Loucy (cell line): ENCODE results near the gene TCEA3.

ENCODE experiments used
- H2AFZ ChIP-seq: fragments of 200-600 bp; sonication (generic); 2 replicates; pipeline ENCODE4 v1.6.0; 2016; ENCODE audit warnings: antibody characterized with exemption, mild to moderate bottlenecking, low read length, moderate library complexity
- H3F3A ChIP-seq: fragments of 200-600 bp; 2 replicates; pipeline ENCODE4 v1.6.0; 2016; ENCODE audit warnings: antibody characterized with exemption, low read depth, mild to moderate bottlenecking
- H3K27me3 ChIP-seq: fragments of 200-600 bp; sonication (generic); 2 replicates; pipeline ENCODE4 v1.6.1; 2014; ENCODE audit warnings: low read length, mild to moderate bottlenecking; ENCODE audit not compliant: insufficient read depth, poor library complexity, severe bottlenecking
- H3K36me3 ChIP-seq: fragments of 200-600 bp; sonication (generic); 2 replicates; pipeline ENCODE4 v1.6.1; 2016; ENCODE audit warnings: low read length; ENCODE audit not compliant: insufficient read depth
- H3K4me1 ChIP-seq: fragments of 200-600 bp; sonication (generic); 2 replicates; pipeline ENCODE4 v1.5.1; 2014; ENCODE audit warnings: low read length, mild to moderate bottlenecking; ENCODE audit not compliant: insufficient read depth, poor library complexity, severe bottlenecking
- H3K4me2 ChIP-seq: fragments of 200-600 bp; sonication (generic); 2 replicates; pipeline ENCODE4 v1.6.0; 2014; ENCODE audit warnings: antibody characterized with exemption, low read length, low read depth, mild to moderate bottlenecking; ENCODE audit not compliant: poor library complexity, severe bottlenecking
- H3K4me3 ChIP-seq: fragments of 200-600 bp; sonication (generic); 2 replicates; pipeline ENCODE4 v1.5.1; 2014; ENCODE audit warnings: low read length, mild to moderate bottlenecking, mixed read lengths; ENCODE audit not compliant: poor library complexity, severe bottlenecking
- H3K79me2 ChIP-seq: fragments of 200-600 bp; sonication (generic); 2 replicates; pipeline ENCODE4 v1.6.1; 2014; ENCODE audit warnings: low read length; ENCODE audit not compliant: insufficient read depth
- H3K9ac ChIP-seq: fragments of 200-600 bp; sonication (generic); 2 replicates; pipeline ENCODE4 v1.6.0; 2014; ENCODE audit warnings: mild to moderate bottlenecking, low read depth, low read length, moderate library complexity; ENCODE audit not compliant: poor library complexity, severe bottlenecking
- H3K9me2 ChIP-seq: fragments of 200-600 bp; sonication (generic); replicated peaks from 2 replicates; pipeline ENCODE4 v1.6.1; 2016; ENCODE audit warnings: low read depth, low read length, mixed read lengths
- H3K9me3 ChIP-seq: fragments of 200-600 bp; sonication (generic); 2 replicates; pipeline ENCODE4 v1.6.1; 2014; ENCODE audit warnings: mild to moderate bottlenecking, antibody characterized with exemption, low read length, low read depth; ENCODE audit not compliant: insufficient read depth
- H4K20me1 ChIP-seq: fragments of 200-600 bp; sonication (generic); 2 replicates; pipeline ENCODE4 v1.6.0; 2014; ENCODE audit warnings: antibody characterized with exemption, low read length, mild to moderate bottlenecking; ENCODE audit not compliant: insufficient read depth, poor library complexity, severe bottlenecking
- EZH2phosphoT487 ChIP-seq: fragments of 200-600 bp; IDR thresholded peaks from 2 replicates; pipeline ENCODE4 v1.6.1; 2018; ENCODE audit warnings: antibody characterized with exemption, mild to moderate bottlenecking, moderate library complexity, borderline replicate concordance
- TF ChIP-seq, protein P1 (sequence below): fragments of 200-600 bp; sonication (generic); conservative IDR thresholded peaks from 2 replicates; pipeline ENCODE4 v1.5.1; 2014; ENCODE audit warnings: mild to moderate bottlenecking, antibody characterized with exemption, low read length

TCEA3 gene

DNA sequence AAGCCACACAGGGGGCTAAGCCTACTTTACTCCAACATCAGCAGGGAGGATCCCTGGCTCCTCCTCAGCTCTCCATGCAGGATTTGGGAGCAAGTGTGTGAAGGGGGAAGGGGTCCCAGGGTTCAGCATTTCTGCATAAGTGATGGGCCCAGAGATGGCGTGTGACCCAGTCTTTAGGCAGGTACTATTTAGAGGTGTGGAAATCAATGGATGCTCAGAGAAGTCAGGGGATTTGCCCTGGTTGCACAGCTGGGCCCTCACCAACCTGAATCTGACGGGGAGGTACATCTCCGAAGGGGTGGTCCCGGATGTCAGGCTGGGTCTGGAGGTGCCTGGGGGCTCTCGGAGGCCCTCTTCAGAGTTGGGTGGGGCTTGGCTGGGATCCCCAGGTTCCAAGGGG is 6.9 kb upstream of the TCEA3 start:
- Histone ChIP-seq H3K27me3 (no peaks in the 10 kb centered on the region), H3K9ac (no peak overlapping the region), H2AFZ (no peak overlapping the region), H4K20me1 (no peaks in the 10 kb centered on the region), H3K4me2 (no peak overlapping the region), H3K4me1 (no peaks in the 10 kb centered on the region), H3F3A (no peaks in the 10 kb centered on the region), H3K9me3 (no peaks in the 10 kb centered on the region), H3K36me3 (no peaks in the 10 kb centered on the region), H3K79me2 (no peaks in the 10 kb centered on the region), H3K9me2 (no peaks in the 10 kb centered on the region), H3K4me3 (no peak overlapping the region)
- no peak for TF ChIP-seq EZH2phosphoT487
- TF ChIP-seq, protein P1, sequence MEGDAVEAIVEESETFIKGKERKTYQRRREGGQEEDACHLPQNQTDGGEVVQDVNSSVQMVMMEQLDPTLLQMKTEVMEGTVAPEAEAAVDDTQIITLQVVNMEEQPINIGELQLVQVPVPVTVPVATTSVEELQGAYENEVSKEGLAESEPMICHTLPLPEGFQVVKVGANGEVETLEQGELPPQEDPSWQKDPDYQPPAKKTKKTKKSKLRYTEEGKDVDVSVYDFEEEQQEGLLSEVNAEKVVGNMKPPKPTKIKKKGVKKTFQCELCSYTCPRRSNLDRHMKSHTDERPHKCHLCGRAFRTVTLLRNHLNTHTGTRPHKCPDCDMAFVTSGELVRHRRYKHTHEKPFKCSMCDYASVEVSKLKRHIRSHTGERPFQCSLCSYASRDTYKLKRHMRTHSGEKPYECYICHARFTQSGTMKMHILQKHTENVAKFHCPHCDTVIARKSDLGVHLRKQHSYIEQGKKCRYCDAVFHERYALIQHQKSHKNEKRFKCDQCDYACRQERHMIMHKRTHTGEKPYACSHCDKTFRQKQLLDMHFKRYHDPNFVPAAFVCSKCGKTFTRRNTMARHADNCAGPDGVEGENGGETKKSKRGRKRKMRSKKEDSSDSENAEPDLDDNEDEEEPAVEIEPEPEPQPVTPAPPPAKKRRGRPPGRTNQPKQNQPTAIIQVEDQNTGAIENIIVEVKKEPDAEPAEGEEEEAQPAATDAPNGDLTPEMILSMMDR: no peak

DNA sequence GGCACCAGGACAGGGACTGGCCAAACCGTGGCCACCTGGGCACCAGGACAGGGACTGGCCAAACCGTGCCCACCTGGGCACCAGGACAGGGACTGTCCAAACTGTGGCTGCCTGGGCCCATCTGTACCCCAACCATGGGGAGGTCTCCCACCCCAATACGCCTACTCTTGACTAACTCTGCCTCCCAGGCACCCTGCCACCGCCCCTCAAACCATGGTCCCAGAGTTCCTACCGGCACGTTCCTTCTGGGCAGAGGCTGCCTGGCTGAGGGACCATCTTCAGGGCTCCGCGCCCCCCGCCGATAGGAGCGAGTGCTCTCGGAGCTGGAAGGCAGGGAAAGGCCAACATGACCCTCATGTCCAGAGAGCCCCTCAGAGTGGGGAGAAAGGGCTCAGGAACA is 6.3 kb upstream of the TCEA3 start:
- no peaks in the 10 kb centered on the region for H4K20me1 ChIP-seq
- no peak overlapping the region for H3K4me3 ChIP-seq
- no peak for TF ChIP-seq EZH2phosphoT487
- TF ChIP-seq, protein P1: no peak
- H3K4me1 ChIP-seq: no peaks in the 10 kb centered on the region
- H3K9ac ChIP-seq: no peak overlapping the region
- H3K4me2 ChIP-seq: no peak overlapping the region
- no peaks in the 10 kb centered on the region for H3K27me3 ChIP-seq
- no peak overlapping the region for H2AFZ ChIP-seq
- no peaks in the 10 kb centered on the region for H3K9me2 ChIP-seq
- H3F3A ChIP-seq: no peaks in the 10 kb centered on the region
- H3K79me2 ChIP-seq: no peaks in the 10 kb centered on the region
- H3K9me3 ChIP-seq: no peaks in the 10 kb centered on the region
- H3K36me3 ChIP-seq: no peaks in the 10 kb centered on the region

DNA sequence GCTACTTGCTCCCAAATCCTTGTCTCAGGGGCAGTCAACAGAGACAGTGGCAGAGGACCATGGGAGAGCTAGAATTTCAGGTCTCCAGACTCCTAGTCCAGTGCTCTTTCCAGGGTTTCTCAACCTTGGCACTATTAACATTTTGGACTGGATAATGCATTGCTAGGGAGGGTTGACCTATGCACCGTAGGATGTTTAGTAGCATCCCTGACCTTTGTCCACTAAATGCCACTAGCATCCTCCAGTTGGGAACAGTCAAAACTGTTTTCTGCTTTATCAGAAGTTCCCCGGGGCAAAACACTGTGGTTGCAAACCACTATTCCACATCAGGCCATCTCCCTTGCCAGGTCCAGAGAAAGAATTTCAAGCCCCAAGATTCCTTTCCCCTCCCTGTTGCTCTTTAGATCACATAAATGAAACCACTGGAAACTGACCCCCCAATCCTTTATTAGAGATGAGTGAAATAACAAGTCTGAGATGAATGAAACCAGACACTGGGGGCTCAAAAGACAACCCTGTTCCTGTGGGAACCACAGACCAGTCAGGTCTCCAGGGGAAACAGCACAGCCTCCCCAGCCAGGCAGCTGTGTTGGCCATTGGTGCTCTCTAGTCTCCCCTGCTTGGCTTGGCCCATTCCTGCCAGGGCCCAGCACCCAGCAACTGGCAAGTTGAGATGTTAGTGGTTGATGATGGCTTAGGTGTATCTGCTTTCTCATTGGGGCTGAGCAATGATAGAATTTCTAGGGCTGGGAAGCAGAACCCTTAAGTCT is 3.8 kb upstream of the TCEA3 start:
- Histone ChIP-seq H2AFZ (no peak overlapping the region), H3K4me3 (no peak overlapping the region), H4K20me1 (no peaks in the 10 kb centered on the region), H3K9me3 (no peaks in the 10 kb centered on the region), H3F3A (no peaks in the 10 kb centered on the region), H3K27me3 (no peaks in the 10 kb centered on the region), H3K9me2 (no peaks in the 10 kb centered on the region), H3K4me2 (no peak overlapping the region), H3K9ac (no peak overlapping the region), H3K4me1 (peaks cover 3% of the 10 kb centered on the region), H3K36me3 (no peaks in the 10 kb centered on the region), H3K79me2 (no peaks in the 10 kb centered on the region)
- TF ChIP-seq, protein P1: no peak
- TF ChIP-seq EZH2phosphoT487: no peak
